LNCaP clone FGC (cell line): ENCODE data around the gene SERGEF.

Experiments
- DNase-seq: peaks from one replicate; pipeline ENCODE4 v3.0.0-alpha.2; 2011; ENCODE audit warnings: low read depth
- H3K4me3 ChIP-seq: 2 replicates; pipeline ENCODE4 v1.5.1; 2011; ENCODE audit warnings: mild to moderate bottlenecking, low read depth, low read length, control low read depth
- TF ChIP-seq, protein P1 (sequence below): IDR thresholded peaks from 2 replicates; pipeline ENCODE4 v1.5.1; 2012; ENCODE audit warnings: mild to moderate bottlenecking; ENCODE audit not compliant: control insufficient read depth, insufficient read depth; ENCODE audit errors: extremely low read depth

Gene SERGEF

DNA sequence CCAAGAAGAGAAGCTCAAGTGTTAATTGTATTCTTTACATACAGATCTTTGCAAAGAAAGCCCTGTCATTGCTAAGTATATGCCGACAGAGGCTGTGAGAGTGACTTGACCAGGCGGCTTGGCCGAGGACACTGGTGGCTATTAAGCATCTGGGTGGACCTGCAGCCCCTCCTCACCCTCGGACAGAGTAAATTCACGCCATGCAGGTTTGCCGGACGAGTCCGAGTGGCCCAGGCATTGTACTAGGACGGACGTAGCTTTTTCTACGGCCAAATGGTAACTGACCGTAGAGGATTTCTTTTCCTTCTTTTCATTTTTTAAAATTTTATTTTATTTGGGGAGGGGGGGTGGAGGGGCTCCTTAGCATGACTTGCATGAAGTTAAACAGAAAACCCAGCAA lies 231.2 kb downstream of the SERGEF start:
- DNase-seq = no peak
- TF ChIP-seq, protein P1, sequence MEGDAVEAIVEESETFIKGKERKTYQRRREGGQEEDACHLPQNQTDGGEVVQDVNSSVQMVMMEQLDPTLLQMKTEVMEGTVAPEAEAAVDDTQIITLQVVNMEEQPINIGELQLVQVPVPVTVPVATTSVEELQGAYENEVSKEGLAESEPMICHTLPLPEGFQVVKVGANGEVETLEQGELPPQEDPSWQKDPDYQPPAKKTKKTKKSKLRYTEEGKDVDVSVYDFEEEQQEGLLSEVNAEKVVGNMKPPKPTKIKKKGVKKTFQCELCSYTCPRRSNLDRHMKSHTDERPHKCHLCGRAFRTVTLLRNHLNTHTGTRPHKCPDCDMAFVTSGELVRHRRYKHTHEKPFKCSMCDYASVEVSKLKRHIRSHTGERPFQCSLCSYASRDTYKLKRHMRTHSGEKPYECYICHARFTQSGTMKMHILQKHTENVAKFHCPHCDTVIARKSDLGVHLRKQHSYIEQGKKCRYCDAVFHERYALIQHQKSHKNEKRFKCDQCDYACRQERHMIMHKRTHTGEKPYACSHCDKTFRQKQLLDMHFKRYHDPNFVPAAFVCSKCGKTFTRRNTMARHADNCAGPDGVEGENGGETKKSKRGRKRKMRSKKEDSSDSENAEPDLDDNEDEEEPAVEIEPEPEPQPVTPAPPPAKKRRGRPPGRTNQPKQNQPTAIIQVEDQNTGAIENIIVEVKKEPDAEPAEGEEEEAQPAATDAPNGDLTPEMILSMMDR = no peak

DNA sequence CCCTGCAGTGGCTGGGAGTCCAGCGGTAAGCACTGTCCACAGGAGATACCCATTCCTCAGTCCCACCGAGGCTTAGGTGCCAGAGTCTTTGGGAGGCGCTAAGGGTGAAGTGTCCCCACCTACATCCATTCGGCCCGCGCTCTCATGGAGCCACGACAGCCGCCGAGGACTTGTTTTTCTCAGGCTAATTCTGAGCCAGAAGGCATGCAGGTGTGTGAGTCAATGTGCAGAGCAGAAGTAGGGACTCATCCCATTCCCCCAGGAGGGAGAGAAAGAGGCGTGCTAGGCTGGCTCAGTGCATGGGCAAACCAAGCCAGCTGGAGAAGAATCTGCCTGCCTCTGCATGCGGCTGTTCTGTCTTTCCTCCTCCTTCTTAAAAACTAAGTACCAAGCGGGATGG lies 231.6 kb downstream of the SERGEF start:
- no peak overlapping the region for H3K4me3 ChIP-seq
- TF ChIP-seq, protein P1 = no peak
- no peak for DNase-seq

More for the DNA sequence above, 231.2 kb downstream of the SERGEF start:
- H3K4me3 ChIP-seq = no peak overlapping the region

DNA sequence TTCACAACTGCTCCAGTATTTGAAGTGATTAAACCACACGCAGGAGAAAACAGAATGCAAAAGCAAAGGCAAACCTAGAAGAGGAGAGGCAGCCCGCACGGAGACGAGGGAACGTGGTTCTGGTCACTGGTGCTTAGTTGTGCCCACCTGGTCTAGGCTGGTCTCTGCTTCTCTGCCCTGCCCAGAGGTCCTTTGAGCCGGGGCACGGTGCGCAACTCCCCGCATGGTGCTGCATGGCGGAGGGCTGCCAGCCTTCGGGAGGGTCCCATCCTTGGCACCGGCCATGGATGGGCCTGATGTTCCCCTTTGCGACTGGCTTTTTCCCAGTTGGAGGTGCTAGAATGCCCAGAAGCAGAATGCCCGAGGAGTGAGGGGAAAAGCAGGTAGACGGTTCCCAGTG lies 232.2 kb downstream of the SERGEF start:
- TF ChIP-seq, protein P1 = no peak
- no peak for DNase-seq
- no peak overlapping the region for H3K4me3 ChIP-seq

DNA sequence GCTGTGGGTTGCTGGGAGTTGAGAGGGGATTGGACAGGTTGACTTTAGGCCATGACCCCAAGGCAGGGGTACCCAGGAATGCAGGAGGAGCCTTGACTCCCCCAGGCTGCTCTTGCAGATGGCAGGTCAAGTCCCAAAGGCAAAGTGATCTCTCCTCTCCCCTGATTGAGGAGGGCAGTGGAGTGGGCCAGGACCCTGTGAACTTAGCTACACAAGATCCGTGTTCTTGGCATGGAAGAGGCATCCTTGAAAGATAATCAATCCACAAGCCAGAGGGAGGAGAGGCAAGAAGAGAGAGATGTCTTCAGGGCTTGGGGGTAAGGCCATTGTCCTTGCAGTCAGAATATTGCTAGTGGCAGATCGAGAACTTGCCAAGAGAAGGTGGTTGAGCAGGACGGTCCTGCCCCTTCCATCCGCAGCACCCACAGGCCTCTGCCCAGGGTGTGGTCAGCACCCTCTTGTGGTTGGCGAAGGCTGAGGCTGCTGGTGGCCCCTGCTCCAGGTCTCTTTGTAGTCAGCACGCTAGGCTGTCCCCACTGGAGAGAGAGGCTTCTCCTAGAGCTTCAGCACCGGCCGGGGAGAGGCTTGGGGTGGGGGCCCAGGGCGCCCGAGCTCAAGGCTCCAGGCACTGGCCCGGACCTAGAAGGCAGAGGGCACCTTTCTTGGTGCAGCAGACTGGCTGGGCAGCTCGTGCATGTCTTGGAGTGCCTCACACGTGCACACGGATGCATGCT lies 232.8 kb downstream of the SERGEF start:
- DNase-seq = no peak
- TF ChIP-seq, protein P1 = 0 out of 2 replicates have a peak, but pooled peaks have one; percentile 9
- no peak overlapping the region for H3K4me3 ChIP-seq

DNA sequence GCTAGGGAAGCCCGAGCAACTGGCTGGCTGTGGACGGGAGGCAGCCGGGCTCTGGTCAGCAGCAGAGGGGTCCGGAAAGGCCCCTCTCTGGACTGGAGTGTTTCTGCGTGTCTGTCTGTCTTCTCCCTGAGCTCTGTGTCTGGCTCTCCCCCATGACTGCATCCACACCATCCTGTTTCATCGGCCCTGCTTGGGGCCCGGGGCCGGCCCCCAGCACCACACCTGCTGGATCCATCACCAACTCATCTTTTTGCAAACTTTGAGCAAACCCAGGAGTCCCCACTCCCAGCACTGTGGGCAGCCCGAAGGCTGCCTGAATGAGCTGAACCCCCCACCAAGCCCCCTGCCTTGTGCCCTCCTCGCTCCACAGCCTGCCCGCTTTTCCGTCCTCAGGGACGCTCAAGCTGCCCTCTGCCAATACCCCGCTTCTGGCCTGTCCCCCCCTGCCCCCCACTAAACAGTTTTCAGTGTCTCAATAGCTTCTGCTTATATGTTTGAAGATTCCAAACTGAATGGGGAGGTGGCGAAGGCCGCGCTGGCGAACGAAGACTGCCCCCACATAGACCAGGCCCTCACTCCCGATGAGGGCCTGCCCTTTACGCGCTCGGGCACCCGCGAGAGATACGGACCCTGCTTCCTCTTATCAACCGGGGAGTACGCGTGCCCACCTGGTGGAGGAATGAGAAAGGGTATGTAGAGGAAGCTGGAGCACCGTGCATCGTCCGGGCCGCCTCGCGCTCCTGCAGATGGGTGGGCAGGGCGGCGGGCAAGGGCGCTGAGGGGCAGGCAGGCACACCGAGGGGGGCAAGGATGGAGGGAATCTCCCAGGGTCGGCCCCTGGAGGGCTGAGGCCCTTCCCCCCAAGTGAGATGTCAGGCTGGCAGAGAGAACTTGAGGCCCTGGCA lies 233.6 kb downstream of the SERGEF start:
- no peak overlapping the region for H3K4me3 ChIP-seq
- DNase-seq = no peak
- TF ChIP-seq, protein P1 = no peak

DNA sequence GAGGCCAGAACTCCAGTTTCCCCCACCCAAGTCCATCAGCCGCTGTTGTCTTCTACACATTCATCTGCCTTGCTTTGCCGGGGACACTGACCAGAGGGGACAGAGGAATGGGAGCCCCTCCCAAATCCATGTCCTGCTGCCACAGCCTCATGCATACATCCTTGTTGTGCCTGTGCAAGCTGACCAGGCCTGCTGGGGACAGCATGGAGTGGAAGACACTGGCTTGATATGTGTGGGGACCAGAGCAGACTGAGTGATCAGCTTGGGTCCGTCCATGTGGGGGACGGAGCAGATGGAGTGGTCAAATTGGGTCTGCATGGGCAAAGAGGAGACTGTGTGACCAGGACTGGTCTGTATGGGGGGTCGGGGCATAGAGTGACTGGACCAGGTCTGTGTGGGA lies 234.5 kb downstream of the SERGEF start:
- TF ChIP-seq, protein P1 = no peak
- no peak for DNase-seq
- no peak overlapping the region for H3K4me3 ChIP-seq

DNA sequence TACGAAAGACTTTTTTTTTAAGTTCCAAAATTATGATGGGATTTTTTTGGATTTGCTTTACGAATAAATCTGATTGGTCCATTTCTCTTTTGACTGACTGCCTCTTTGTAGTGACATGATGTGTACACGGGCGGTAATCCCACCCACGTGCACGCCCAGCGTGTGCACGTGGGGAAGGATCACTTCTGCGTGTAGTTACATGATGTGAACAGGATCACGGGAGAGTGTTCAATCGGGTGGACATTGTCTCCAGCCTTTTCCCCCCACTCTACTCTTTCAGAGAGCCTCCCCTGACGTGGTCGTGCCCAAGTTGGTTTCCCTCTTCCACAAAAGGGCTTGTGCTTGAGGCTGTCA lies 235.1 kb downstream of the SERGEF start:
- TF ChIP-seq, protein P1 = no peak
- no peak for DNase-seq
- no peak overlapping the region for H3K4me3 ChIP-seq
